Activated CD4-positive, alpha-beta T cell treated with anti-CD3 and anti-CD28 coated beads, Interleukin-2, amount 10 ng/mL, durations not matched to agents 7 days and 5 days (primary cell): ENCODE data around the gene TMEM270. TPM values are rescaled to one million over a fixed set of nuclear protein-coding genes. Genes with fewer than 3 reads are reported as not detected.
"Not testable (repeated sequence)": the region's sequence is repeated elsewhere in the genome, so short reads cannot be mapped to it uniquely, and the experiment has no call there.

Experiments used
- CTCF ChIA-PET: fragments of 350-600 bp; sonication (Branson Sonifier 250); formaldehyde crosslinking; loops from one replicate; lab custom pipeline; 2021; ENCODE audit warnings: antibody characterized with exemption; lab: Charles Lee
- POLR2A ChIA-PET: fragments of 350-600 bp; sonication (Branson Sonifier 250); formaldehyde crosslinking; loops from one replicate; lab custom pipeline; 2021; ENCODE audit warnings: antibody characterized with exemption; lab: Charles Lee
- DNase-seq: peaks from one replicate; pipeline ENCODE4 v3.0.0-alpha.2; 2020
- H3K27ac Mint-ChIP-seq: one replicate; pipeline ENCODE4 v1.8.0; 2021; ENCODE audit warnings: mild to moderate bottlenecking, moderate library complexity, mixed read lengths
- H3K27me3 Mint-ChIP-seq: one replicate; pipeline ENCODE4 v1.8.0; 2021; ENCODE audit warnings: mixed read lengths
- H3K36me3 Mint-ChIP-seq: one replicate; pipeline ENCODE4 v1.8.0; 2021; ENCODE audit warnings: low read depth, mixed read lengths
- H3K4me1 Mint-ChIP-seq: one replicate; pipeline ENCODE4 v1.8.0; 2021; ENCODE audit warnings: mixed read lengths
- H3K4me3 Mint-ChIP-seq: one replicate; pipeline ENCODE4 v1.8.0; 2021; ENCODE audit warnings: mild to moderate bottlenecking, moderate library complexity, mixed read lengths
- H3K9me3 Mint-ChIP-seq: one replicate; pipeline ENCODE4 v1.8.0; 2021; ENCODE audit warnings: mixed read lengths
- total RNA-seq, 2 experiments: library from RNA; stranded (reverse); gene quantifications; one replicate each; pipeline ENCODE4 v1.2.3, GENCODE V29; 2021

TMEM270 gene
- total RNA-seq, 2 experiments from 2014 or later = not detected

DNA sequence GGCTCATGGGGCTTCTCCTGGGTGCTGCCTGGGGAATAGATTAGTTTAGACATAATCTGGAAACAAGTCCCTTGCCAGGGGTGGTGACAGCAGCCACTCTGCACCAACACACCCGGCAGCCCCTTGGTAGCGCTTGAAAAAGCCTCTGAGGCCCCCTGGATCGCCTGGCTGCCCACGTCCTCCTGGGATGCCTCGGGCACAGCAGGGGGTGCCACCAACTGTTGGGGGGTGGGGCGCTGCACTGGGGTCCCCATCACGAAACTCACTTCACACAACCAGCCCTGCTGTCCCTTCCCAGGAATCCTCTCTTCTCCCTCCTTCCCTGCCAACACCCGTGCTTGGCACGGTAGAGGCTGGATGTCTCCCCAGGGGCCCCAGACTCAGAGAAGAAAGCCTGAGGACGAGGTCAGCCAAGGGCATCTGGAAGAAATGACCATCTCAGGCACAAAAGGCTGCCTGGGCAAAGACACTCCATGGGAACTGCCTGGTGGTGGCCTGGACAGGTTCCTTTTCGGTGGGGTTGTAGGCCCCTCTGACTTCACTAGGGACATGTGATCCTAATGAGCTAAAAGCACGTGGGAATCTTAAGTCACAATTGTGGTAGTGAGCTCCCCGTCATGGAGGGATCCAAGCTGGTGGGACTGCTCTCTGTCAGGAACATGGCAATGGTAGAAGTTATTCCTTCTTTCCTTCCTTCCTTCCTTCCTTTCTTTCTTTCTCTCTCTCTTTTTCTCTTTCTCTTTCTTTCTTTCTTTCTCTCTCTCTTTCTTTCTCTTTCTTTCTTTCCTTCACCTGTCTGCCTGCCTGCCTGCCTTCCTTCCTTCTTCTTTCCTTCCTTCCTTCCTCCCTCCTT, 11.3 kb downstream of the TMEM270 start:
- no peaks in the 10 kb centered on the region for H3K27me3 Mint-ChIP-seq
- DNase-seq = no peak
- CTCF ChIA-PET = no interaction called here

GRCh38 chr7:73876361-73876760, 15.4 kb downstream of the TMEM270 start:
- Mint-ChIP-seq H3K27ac (no peak overlapping the region), H3K4me1 (no peaks in the 10 kb centered on the region), H3K4me3 (no peak overlapping the region), H3K9me3 (no peaks in the 10 kb centered on the region), H3K36me3 (no peaks in the 10 kb centered on the region), H3K27me3 (no peaks in the 10 kb centered on the region)
- ChIA-PET POLR2A (no interaction called here), CTCF (no interaction called here)
- no peak for DNase-seq

More for the DNA sequence above, 11.3 kb downstream of the TMEM270 start:
- POLR2A ChIA-PET = no interaction called here
- H3K4me3 Mint-ChIP-seq = no peak overlapping the region
- H3K4me1 Mint-ChIP-seq = no peaks in the 10 kb centered on the region
- H3K27ac Mint-ChIP-seq = no peak overlapping the region
- H3K36me3 Mint-ChIP-seq = no peaks in the 10 kb centered on the region
- H3K9me3 Mint-ChIP-seq = no peaks in the 10 kb centered on the region

DNA sequence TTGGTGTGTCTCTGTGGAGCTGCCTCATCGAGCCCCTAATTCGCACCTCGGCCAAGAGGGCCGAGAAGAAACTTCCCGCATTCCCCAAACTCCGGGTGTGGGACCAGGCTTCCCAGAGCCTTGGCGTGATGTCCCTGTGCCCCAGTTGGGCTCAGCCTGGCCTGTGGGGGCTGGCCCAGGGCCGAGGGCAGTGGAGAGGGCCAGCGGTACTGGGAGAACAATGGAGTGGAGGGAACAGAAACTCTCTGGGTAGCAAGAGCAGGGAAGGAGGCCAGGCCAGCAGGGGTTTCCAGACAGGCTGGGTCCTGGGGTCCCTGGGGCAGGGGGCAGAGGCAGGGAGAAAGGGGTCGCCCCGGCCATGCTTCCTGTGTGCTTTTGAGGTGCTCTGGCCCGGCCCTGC, 16.0 kb downstream of the TMEM270 start:
- Mint-ChIP-seq H3K9me3 (no peaks in the 10 kb centered on the region), H3K27me3 (no peaks in the 10 kb centered on the region), H3K4me3 (no peak overlapping the region), H3K4me1 (no peaks in the 10 kb centered on the region), H3K27ac (no peak overlapping the region), H3K36me3 (no peaks in the 10 kb centered on the region)
- ChIA-PET CTCF (no interaction called here), POLR2A (no interaction called here)
- no peak for DNase-seq

GRCh38 chr7:73879977-73880681, 19.2 kb downstream of the TMEM270 start:
- H3K4me1 Mint-ChIP-seq = no peaks in the 10 kb centered on the region
- H3K27me3 Mint-ChIP-seq = no peaks in the 10 kb centered on the region
- ChIA-PET CTCF (no interaction called here), POLR2A (no interaction called here)
- no peaks in the 10 kb centered on the region for H3K36me3 Mint-ChIP-seq
- H3K9me3 Mint-ChIP-seq = no peaks in the 10 kb centered on the region
- no peak for DNase-seq
- H3K4me3 Mint-ChIP-seq = no peak overlapping the region
- no peak overlapping the region for H3K27ac Mint-ChIP-seq

DNA sequence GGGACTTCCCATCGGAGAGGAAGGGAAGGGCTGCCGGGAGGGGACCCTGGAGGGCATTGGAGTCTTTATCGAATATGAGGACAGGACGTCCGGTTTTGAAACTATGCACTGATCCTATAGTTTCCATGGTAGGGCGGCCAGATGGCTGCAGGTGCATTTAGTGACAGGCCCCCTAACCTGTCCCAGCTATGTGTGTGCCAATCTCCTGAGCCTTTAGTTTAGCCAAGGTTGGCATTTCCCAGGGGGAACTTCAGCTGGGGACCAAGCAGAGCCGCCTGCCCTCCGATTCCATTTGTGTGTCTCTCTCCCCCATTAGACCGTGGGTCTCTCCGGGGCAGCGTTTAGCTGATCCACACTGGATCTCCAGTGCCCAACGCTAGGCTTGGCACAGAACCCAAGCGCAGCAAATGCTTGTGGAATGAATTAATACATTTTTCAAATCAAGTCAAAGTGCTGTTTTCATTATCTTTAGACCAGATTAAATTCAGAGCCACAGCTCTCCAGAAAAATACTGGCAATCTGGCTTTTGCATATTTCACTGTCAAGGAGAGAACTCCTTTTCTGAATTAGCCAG, 19.9 kb downstream of the TMEM270 start:
- Mint-ChIP-seq H3K9me3 (no peaks in the 10 kb centered on the region), H3K27me3 (peaks cover 2% of the 10 kb centered on the region), H3K27ac (no peak overlapping the region), H3K4me1 (no peaks in the 10 kb centered on the region), H3K36me3 (no peaks in the 10 kb centered on the region), H3K4me3 (no peak overlapping the region)
- DNase-seq = no peak
- ChIA-PET POLR2A (no interaction called here), CTCF (no interaction called here)

- no peak overlapping the region for H3K27ac Mint-ChIP-seq
- POLR2A ChIA-PET = no interaction called here
- CTCF ChIA-PET = no interaction called here
- H3K27me3 Mint-ChIP-seq = peaks cover 8% of the 10 kb centered on the region
- no peaks in the 10 kb centered on the region for H3K4me1 Mint-ChIP-seq
- H3K4me3 Mint-ChIP-seq = no peak overlapping the region
- no peak for DNase-seq
- no peaks in the 10 kb centered on the region for H3K9me3 Mint-ChIP-seq
- no peaks in the 10 kb centered on the region for H3K36me3 Mint-ChIP-seq
Measured at GRCh38 chr7:73881352-73882046, 20.5 kb downstream of the TMEM270 start.

- ChIA-PET CTCF (no interaction called here), POLR2A (no interaction called here)
- Mint-ChIP-seq H3K4me3 (no peak overlapping the region), H3K9me3 (no peaks in the 10 kb centered on the region), H3K27me3 (peaks cover 12% of the 10 kb centered on the region), H3K27ac (no peak overlapping the region), H3K36me3 (no peaks in the 10 kb centered on the region), H3K4me1 (no peaks in the 10 kb centered on the region)
- no peak for DNase-seq
Measured at GRCh38 chr7:73882047-73882402, 21.1 kb downstream of the TMEM270 start.

DNA sequence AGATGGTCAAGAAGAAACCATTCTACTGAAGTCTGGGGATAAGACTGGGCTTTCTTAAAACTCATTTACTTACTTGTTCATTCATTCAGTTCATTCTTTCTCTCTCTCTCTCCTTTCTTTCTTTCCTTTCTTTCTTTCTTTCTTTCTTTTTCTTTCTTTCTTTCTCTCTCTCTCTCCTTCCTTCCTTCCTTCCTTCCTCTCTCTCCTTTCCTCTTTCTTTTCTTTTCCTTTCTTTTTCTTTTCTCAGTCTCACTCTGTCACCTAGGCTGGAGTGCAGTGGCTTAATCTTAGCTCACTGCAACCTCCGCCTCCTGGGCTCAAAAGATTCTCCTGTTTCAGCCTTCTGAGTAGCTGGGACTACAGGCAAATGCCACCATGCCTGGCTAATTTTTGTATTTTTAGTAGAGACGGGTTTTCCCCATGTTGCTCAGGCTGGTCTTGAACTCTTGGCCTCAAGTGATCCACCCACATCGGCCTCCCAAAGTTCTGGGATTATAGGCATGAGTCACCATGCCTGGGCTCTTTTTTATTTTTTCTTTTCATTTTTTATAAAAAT, 24.0 kb downstream of the TMEM270 start:
- CTCF ChIA-PET = interaction anchor here (1.5 kb wide), 1 partner anchor 15 kb away, joined by 3 read pairs; no protein-coding TSS in a partner anchor
- H3K36me3 Mint-ChIP-seq, H3K9me3 Mint-ChIP-seq, H3K4me1 Mint-ChIP-seq, DNase-seq, POLR2A ChIA-PET, H3K27ac Mint-ChIP-seq, H3K4me3 Mint-ChIP-seq: not testable (repeated sequence)
- peaks cover 21% of the 10 kb centered on the region for H3K27me3 Mint-ChIP-seq

DNA sequence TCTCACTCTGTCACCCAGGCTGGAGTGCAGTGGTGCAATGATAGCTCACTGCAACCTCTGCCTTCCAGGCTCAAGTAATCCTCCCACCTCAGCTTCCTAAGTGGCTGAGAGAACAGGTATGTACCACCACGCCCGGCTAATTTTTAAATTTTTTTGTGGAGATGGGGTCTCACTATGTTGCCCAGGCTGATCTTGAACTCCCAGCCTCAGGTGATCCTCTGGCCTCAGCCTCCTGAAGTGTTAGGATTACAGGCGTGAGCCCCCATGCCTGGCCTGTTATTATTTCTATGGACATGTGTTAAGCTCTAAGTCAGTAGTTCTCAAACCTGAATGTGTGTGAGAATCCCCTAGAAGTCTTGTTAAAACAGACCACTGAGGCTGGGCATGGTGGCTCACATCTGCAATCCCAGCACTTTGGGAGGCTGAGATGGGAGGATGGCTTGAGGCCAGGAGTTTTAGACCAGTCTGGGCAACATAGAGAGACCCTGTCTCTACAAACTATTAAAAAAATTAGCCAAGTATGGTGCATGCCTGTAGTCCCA, 24.5 kb downstream of the TMEM270 start:
- ChIA-PET CTCF (no interaction called here), POLR2A (no interaction called here)
- peaks cover 4% of the 10 kb centered on the region for H3K4me1 Mint-ChIP-seq
- no peak overlapping the region for H3K4me3 Mint-ChIP-seq
- H3K9me3 Mint-ChIP-seq = no peaks in the 10 kb centered on the region
- no peak for DNase-seq
- H3K27me3 Mint-ChIP-seq = peaks cover 21% of the 10 kb centered on the region
- H3K36me3 Mint-ChIP-seq = no peaks in the 10 kb centered on the region
- H3K27ac Mint-ChIP-seq = no peak overlapping the region

GRCh38 chr7:73885975-73886798, 25.2 kb downstream of the TMEM270 start:
- CTCF ChIA-PET = interaction anchor here (0.7 kb wide), 1 partner anchor 24 kb away, joined by 3 read pairs; no protein-coding TSS in a partner anchor
- no peak overlapping the region for H3K27ac Mint-ChIP-seq
- H3K36me3 Mint-ChIP-seq = no peaks in the 10 kb centered on the region
- H3K9me3 Mint-ChIP-seq = no peaks in the 10 kb centered on the region
- H3K27me3 Mint-ChIP-seq = peaks cover 21% of the 10 kb centered on the region
- peaks cover 5% of the 10 kb centered on the region for H3K4me1 Mint-ChIP-seq
- POLR2A ChIA-PET = no interaction called here
- no peak for DNase-seq
- no peak overlapping the region for H3K4me3 Mint-ChIP-seq

- Mint-ChIP-seq H3K9me3 (no peaks in the 10 kb centered on the region), H3K27me3 (peaks cover 21% of the 10 kb centered on the region), H3K36me3 (no peaks in the 10 kb centered on the region), H3K4me1 (peaks cover 5% of the 10 kb centered on the region), H3K4me3 (no peak overlapping the region), H3K27ac (no peak overlapping the region)
- no peak for DNase-seq
- CTCF ChIA-PET = interaction anchor here (0.9 kb wide), 1 partner anchor 33 kb away, joined by 4 read pairs; no protein-coding TSS in a partner anchor
- POLR2A ChIA-PET = no interaction called here
Measured at GRCh38 chr7:73887762-73888161, 26.8 kb downstream of the TMEM270 start.
